HL-60 (cell line): ENCODE results near the gene KRAS.

ENCODE experiments used
- CTCF ChIP-seq: IDR thresholded peaks from one replicate; pipeline ENCODE4 v1.5.1; 2011; ENCODE audit warnings: low read length, control low read depth, inconsistent platforms; ENCODE audit not compliant: insufficient read depth
- REST ChIP-seq: IDR thresholded peaks from 2 replicates; pipeline ENCODE4 v1.6.1; 2012; ENCODE audit warnings: low read depth; ENCODE audit not compliant: insufficient replicate concordance

GRCh38 chr12:25263594-25263993 lies 12.9 kb upstream of the KRAS start:
- TF ChIP-seq CTCF: no peak
- TF ChIP-seq REST: no peak
